PC-9 (cell line): Measurements from ENCODE around the gene PLCG2.

ENCODE experiments used
- CTCF ChIP-seq: fragments of 200-600 bp; sonication (generic); conservative IDR thresholded peaks from 2 replicates; pipeline ENCODE4 v1.6.1; 2017; ENCODE audit warnings: mixed run types, antibody characterized with exemption, mild to moderate bottlenecking, moderate library complexity
- EZH2 ChIP-seq: fragments of 200-600 bp; sonication (generic); IDR thresholded peaks from 2 replicates; pipeline ENCODE4 v1.8.0; 2017; ENCODE audit warnings: antibody characterized with exemption, low read depth

DNA sequence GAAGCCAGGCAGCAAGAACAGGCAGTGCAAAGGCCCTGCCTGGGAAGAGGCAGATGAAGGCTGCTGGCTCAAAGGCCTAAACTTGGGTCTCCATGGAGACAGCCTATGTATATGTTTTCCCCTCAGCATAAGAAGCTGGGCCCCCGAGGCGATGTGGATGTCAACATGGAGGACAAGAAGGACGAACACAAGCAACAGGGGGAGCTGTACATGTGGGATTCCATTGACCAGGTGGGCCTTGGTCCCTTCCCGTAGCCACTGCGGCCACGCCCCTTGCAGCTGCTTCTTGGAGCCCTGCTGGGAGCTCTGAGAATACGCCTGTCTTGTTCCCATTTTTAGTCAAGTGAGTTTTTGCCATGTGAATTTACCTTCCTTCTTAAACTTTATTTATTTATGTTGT, 126.2 kb downstream of the PLCG2 start:
- TF ChIP-seq CTCF, result no peak
- TF ChIP-seq EZH2, result no peak
